Measurements from ENCODE around the gene VKORC1L1. TPM values are rescaled to one million over a fixed set of nuclear protein-coding genes. Genes with fewer than 3 reads are reported as not detected.
"Not testable (repeated sequence)": the region's sequence is repeated elsewhere in the genome, so short reads cannot be mapped to it uniquely, and the experiment has no call there.

VKORC1L1 gene
- total RNA-seq, 1 donor from 2014 or later, result 30.7 TPM

- not testable (repeated sequence) for DNase-seq (ENCODE audit: low read depth)
Measured at GRCh38 chr7:65884983-65885382, 12.1 kb downstream of the VKORC1L1 start.

GRCh38 chr7:65885533-65885932 lies 12.7 kb downstream of the VKORC1L1 start:
- not testable (repeated sequence) for DNase-seq (ENCODE audit: low read depth)

GRCh38 chr7:65888434-65889156 lies 15.7 kb downstream of the VKORC1L1 start:
- peak; percentile 30 for DNase-seq (ENCODE audit: low read depth)

- not testable (repeated sequence) for DNase-seq (ENCODE audit: low read depth)
Measured at GRCh38 chr7:65889722-65890121, 16.8 kb downstream of the VKORC1L1 start.

GRCh38 chr7:65892161-65892560 lies 19.3 kb downstream of the VKORC1L1 start:
- DNase-seq (ENCODE audit: low read depth), result no peak

GRCh38 chr7:65892835-65893234 lies 20.0 kb downstream of the VKORC1L1 start:
- no peak for DNase-seq (ENCODE audit: low read depth)

- no peak for DNase-seq (ENCODE audit: low read depth)
Measured at GRCh38 chr7:65896279-65896870, 23.5 kb downstream of the VKORC1L1 start.

- DNase-seq (ENCODE audit: low read depth), result not testable (repeated sequence)
Measured at GRCh38 chr7:65897289-65897688, 24.4 kb downstream of the VKORC1L1 start.

GRCh38 chr7:65898677-65899447 lies 26.0 kb downstream of the VKORC1L1 start:
- DNase-seq (ENCODE audit: low read depth), result not testable (repeated sequence)

GRCh38 chr7:65902306-65902705 lies 29.4 kb downstream of the VKORC1L1 start:
- DNase-seq (ENCODE audit: low read depth), result no peak

- DNase-seq (ENCODE audit: low read depth), result peak; percentile 86
Measured at GRCh38 chr7:65907501-65908198, 34.8 kb downstream of the VKORC1L1 start.

- DNase-seq (ENCODE audit: low read depth), result no peak
Measured at GRCh38 chr7:65910237-65910636, 37.4 kb downstream of the VKORC1L1 start.

- DNase-seq (ENCODE audit: low read depth), result no peak
Measured at GRCh38 chr7:65912237-65912636, 39.4 kb downstream of the VKORC1L1 start.

GRCh38 chr7:65915921-65916657 lies 43.2 kb downstream of the VKORC1L1 start:
- no peak for DNase-seq (ENCODE audit: low read depth)

GRCh38 chr7:65923316-65923715 lies 50.4 kb downstream of the VKORC1L1 start:
- no peak for DNase-seq (ENCODE audit: low read depth)

GRCh38 chr7:65924193-65924592 lies 51.3 kb downstream of the VKORC1L1 start:
- no peak for DNase-seq (ENCODE audit: low read depth)

- no peak for DNase-seq (ENCODE audit: low read depth)
Measured at GRCh38 chr7:65925040-65925439, 52.2 kb downstream of the VKORC1L1 start.

- DNase-seq (ENCODE audit: low read depth), result no peak
Measured at GRCh38 chr7:65926588-65926987, 53.7 kb downstream of the VKORC1L1 start.

- no peak for DNase-seq (ENCODE audit: low read depth)
Measured at GRCh38 chr7:65927489-65928448, 54.9 kb downstream of the VKORC1L1 start.

- DNase-seq (ENCODE audit: low read depth), result no peak
Measured at GRCh38 chr7:65931685-65932084, 58.8 kb downstream of the VKORC1L1 start.
